Activated CD4-positive, alpha-beta T cell treated with anti-CD3 and anti-CD28 coated beads, Interleukin-2, amount 10 ng/mL, durations not matched to agents 7 days and 5 days (primary cell): Measurements from ENCODE around the gene HOXC12. TPM values are rescaled to one million over a fixed set of nuclear protein-coding genes. Genes with fewer than 3 reads are reported as not detected.
A peak's percentile ranks its signal among the peaks of the same experiment; 100 is the strongest.

Source experiments
- CTCF ChIA-PET: fragments of 350-600 bp; sonication (Branson Sonifier 250); formaldehyde crosslinking; loops from one replicate; lab custom pipeline; 2021; ENCODE audit warnings: antibody characterized with exemption; lab: Charles Lee
- POLR2A ChIA-PET: fragments of 350-600 bp; sonication (Branson Sonifier 250); formaldehyde crosslinking; loops from one replicate; lab custom pipeline; 2021; ENCODE audit warnings: antibody characterized with exemption; lab: Charles Lee
- DNase-seq: peaks from one replicate; pipeline ENCODE4 v3.0.0-alpha.2; 2020
- H3K27ac Mint-ChIP-seq: one replicate; pipeline ENCODE4 v1.8.0; 2021; ENCODE audit warnings: mild to moderate bottlenecking, moderate library complexity, mixed read lengths
- H3K27me3 Mint-ChIP-seq: one replicate; pipeline ENCODE4 v1.8.0; 2021; ENCODE audit warnings: mixed read lengths
- H3K36me3 Mint-ChIP-seq: one replicate; pipeline ENCODE4 v1.8.0; 2021; ENCODE audit warnings: low read depth, mixed read lengths
- H3K4me1 Mint-ChIP-seq: one replicate; pipeline ENCODE4 v1.8.0; 2021; ENCODE audit warnings: mixed read lengths
- H3K4me3 Mint-ChIP-seq: one replicate; pipeline ENCODE4 v1.8.0; 2021; ENCODE audit warnings: mild to moderate bottlenecking, moderate library complexity, mixed read lengths
- H3K9me3 Mint-ChIP-seq: one replicate; pipeline ENCODE4 v1.8.0; 2021; ENCODE audit warnings: mixed read lengths
- total RNA-seq, 2 experiments: library from RNA; stranded (reverse); gene quantifications; one replicate each; pipeline ENCODE4 v1.2.3, GENCODE V29; 2021

The HOXC12 gene
- not detected for total RNA-seq

GRCh38 chr12:53954694-53955035, at the start of gene HOXC12:
Gene HOXC12, plus strand, starts transcription at chr12:53954903. Its CDS starts 27 bp downstream, at chr12:53954930.
- CTCF ChIA-PET: interaction anchor here (1.2 to 4.5 kb wide), 6 partner anchors 14 to 100 kb away, joined by 3 to 20 read pairs (median 3); partner anchors contain the start of genes HOXC10 and HOXC5

GRCh38 chr12:53907103-53907502, 47.6 kb upstream of the HOXC12 start:
- no peaks in the 10 kb centered on the region for H3K36me3 Mint-ChIP-seq
- H3K27ac Mint-ChIP-seq: no peak overlapping the region
- CTCF ChIA-PET: no interaction called here
- H3K9me3 Mint-ChIP-seq: no peaks in the 10 kb centered on the region
- peaks cover 37% of the 10 kb centered on the region for H3K27me3 Mint-ChIP-seq
- H3K4me1 Mint-ChIP-seq: no peaks in the 10 kb centered on the region
- no peak for DNase-seq
- POLR2A ChIA-PET: no interaction called here
- H3K4me3 Mint-ChIP-seq: no peak overlapping the region

More at GRCh38 chr12:53954694-53955035, at the start of gene HOXC12:
- POLR2A ChIA-PET: no interaction called here
- peaks cover 94% of the 10 kb centered on the region for H3K27me3 Mint-ChIP-seq
- no peaks in the 10 kb centered on the region for H3K9me3 Mint-ChIP-seq
- H3K4me3 Mint-ChIP-seq: peak within 1 kb of the TSS; percentile 58
- peaks cover 3% of the 10 kb centered on the region for H3K36me3 Mint-ChIP-seq
- DNase-seq: no peak
- H3K27ac Mint-ChIP-seq: peak within 1 kb of the TSS; percentile 73
- H3K4me1 Mint-ChIP-seq: peaks cover 7% of the 10 kb centered on the region

GRCh38 chr12:53916788-53917655, 37.7 kb upstream of the HOXC12 start:
- CTCF ChIA-PET: interaction anchor here (0.9 kb wide), 1 partner anchor 16 kb away, joined by 3 read pairs; no protein-coding TSS in a partner anchor
- Mint-ChIP-seq H3K9me3 (no peaks in the 10 kb centered on the region), H3K4me1 (no peaks in the 10 kb centered on the region), H3K36me3 (no peaks in the 10 kb centered on the region), H3K4me3 (no peak overlapping the region), H3K27me3 (peaks cover 58% of the 10 kb centered on the region), H3K27ac (no peak overlapping the region)
- no peak for DNase-seq
- POLR2A ChIA-PET: interaction anchor here (0.7 kb wide), 1 partner anchor 667 kb away, joined by 3 read pairs; no protein-coding TSS in a partner anchor

GRCh38 chr12:53924521-53925405, 29.9 kb upstream of the HOXC12 start:
- ChIA-PET CTCF (no interaction called here), POLR2A (interaction anchor here (0.6 kb wide), 1 partner anchor 113 kb away, joined by 3 read pairs; no protein-coding TSS in a partner anchor)
- no peak for DNase-seq
- Mint-ChIP-seq H3K27me3 (peaks cover 87% of the 10 kb centered on the region), H3K9me3 (no peaks in the 10 kb centered on the region), H3K36me3 (no peaks in the 10 kb centered on the region), H3K4me1 (no peaks in the 10 kb centered on the region), H3K4me3 (no peak overlapping the region), H3K27ac (no peak overlapping the region)

GRCh38 chr12:53927220-53928029, 27.3 kb upstream of the HOXC12 start:
- H3K4me3 Mint-ChIP-seq: no peak overlapping the region
- DNase-seq: no peak
- no peaks in the 10 kb centered on the region for H3K36me3 Mint-ChIP-seq
- ChIA-PET POLR2A (no interaction called here), CTCF (interaction anchor here (1.3 kb wide), 1 partner anchor 19 kb away, joined by 3 read pairs; no protein-coding TSS in a partner anchor)
- no peak overlapping the region for H3K27ac Mint-ChIP-seq
- peaks cover 92% of the 10 kb centered on the region for H3K27me3 Mint-ChIP-seq
- no peaks in the 10 kb centered on the region for H3K4me1 Mint-ChIP-seq
- no peaks in the 10 kb centered on the region for H3K9me3 Mint-ChIP-seq

GRCh38 chr12:53928054-53928835, 26.5 kb upstream of the HOXC12 start:
- Mint-ChIP-seq H3K36me3 (no peaks in the 10 kb centered on the region), H3K27me3 (peaks cover 93% of the 10 kb centered on the region), H3K4me1 (no peaks in the 10 kb centered on the region), H3K27ac (no peak overlapping the region), H3K4me3 (no peak overlapping the region), H3K9me3 (no peaks in the 10 kb centered on the region)
- POLR2A ChIA-PET: no interaction called here
- no peak for DNase-seq
- CTCF ChIA-PET: interaction anchor here (1.4 kb wide), 1 partner anchor 13 kb away, joined by 3 read pairs; no protein-coding TSS in a partner anchor

- POLR2A ChIA-PET: no interaction called here
- Mint-ChIP-seq H3K4me3 (no peak overlapping the region), H3K36me3 (no peaks in the 10 kb centered on the region), H3K27me3 (peaks cover 95% of the 10 kb centered on the region), H3K9me3 (no peaks in the 10 kb centered on the region), H3K27ac (no peak overlapping the region), H3K4me1 (no peaks in the 10 kb centered on the region)
- CTCF ChIA-PET: interaction anchor here (0.6 to 1.4 kb wide), 3 partner anchors 11 to 244 kb away, joined by 3 to 4 read pairs (median 3); no protein-coding TSS in a partner anchor
- no peak for DNase-seq
Measured at GRCh38 chr12:53929527-53929926, 25.2 kb upstream of the HOXC12 start.

GRCh38 chr12:53930591-53931255, 24.0 kb upstream of the HOXC12 start:
- POLR2A ChIA-PET: no interaction called here
- Mint-ChIP-seq H3K4me1 (no peaks in the 10 kb centered on the region), H3K9me3 (no peaks in the 10 kb centered on the region), H3K27me3 (peaks cover 93% of the 10 kb centered on the region), H3K4me3 (no peak overlapping the region), H3K36me3 (no peaks in the 10 kb centered on the region), H3K27ac (no peak overlapping the region)
- CTCF ChIA-PET: interaction anchor here (1.3 kb wide), 1 partner anchor 61 kb away, joined by 3 read pairs; no protein-coding TSS in a partner anchor
- DNase-seq: no peak

- ChIA-PET CTCF (interaction anchor here (0.7 to 1.0 kb wide), 3 partner anchors 14 to 74 kb away, joined by 3 read pairs; no protein-coding TSS in a partner anchor), POLR2A (no interaction called here)
- no peaks in the 10 kb centered on the region for H3K9me3 Mint-ChIP-seq
- no peaks in the 10 kb centered on the region for H3K4me1 Mint-ChIP-seq
- no peak overlapping the region for H3K4me3 Mint-ChIP-seq
- H3K27me3 Mint-ChIP-seq: peaks cover 93% of the 10 kb centered on the region
- no peak overlapping the region for H3K27ac Mint-ChIP-seq
- H3K36me3 Mint-ChIP-seq: no peaks in the 10 kb centered on the region
- DNase-seq: no peak
Measured at GRCh38 chr12:53931844-53932581, 22.7 kb upstream of the HOXC12 start.

- H3K27me3 Mint-ChIP-seq: peaks cover 95% of the 10 kb centered on the region
- DNase-seq: no peak
- no peaks in the 10 kb centered on the region for H3K36me3 Mint-ChIP-seq
- H3K9me3 Mint-ChIP-seq: no peaks in the 10 kb centered on the region
- H3K4me3 Mint-ChIP-seq: no peak overlapping the region
- ChIA-PET POLR2A (no interaction called here), CTCF (interaction anchor here (1.0 kb wide), 1 partner anchor 15 kb away, joined by 3 read pairs; no protein-coding TSS in a partner anchor)
- no peak overlapping the region for H3K27ac Mint-ChIP-seq
- no peaks in the 10 kb centered on the region for H3K4me1 Mint-ChIP-seq
Measured at GRCh38 chr12:53932915-53933314, 21.8 kb upstream of the HOXC12 start.
